GM21825 (cell line): ENCODE data around the gene TNFRSF19.
"Not testable (repeated sequence)": the region's sequence is repeated elsewhere in the genome, so short reads cannot be mapped to it uniquely, and the experiment has no call there.

Experiments used
- ATAC-seq: cut with Tn5 transposase; IDR thresholded peaks from one replicate; pipeline ENCODE4 v1.9.1; 2021; ENCODE audit warnings: mild to moderate bottlenecking, moderate library complexity; ENCODE audit not compliant: unreplicated experiment

TNFRSF19 gene, protein sequence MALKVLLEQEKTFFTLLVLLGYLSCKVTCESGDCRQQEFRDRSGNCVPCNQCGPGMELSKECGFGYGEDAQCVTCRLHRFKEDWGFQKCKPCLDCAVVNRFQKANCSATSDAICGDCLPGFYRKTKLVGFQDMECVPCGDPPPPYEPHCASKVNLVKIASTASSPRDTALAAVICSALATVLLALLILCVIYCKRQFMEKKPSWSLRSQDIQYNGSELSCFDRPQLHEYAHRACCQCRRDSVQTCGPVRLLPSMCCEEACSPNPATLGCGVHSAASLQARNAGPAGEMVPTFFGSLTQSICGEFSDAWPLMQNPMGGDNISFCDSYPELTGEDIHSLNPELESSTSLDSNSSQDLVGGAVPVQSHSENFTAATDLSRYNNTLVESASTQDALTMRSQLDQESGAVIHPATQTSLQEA

DNA sequence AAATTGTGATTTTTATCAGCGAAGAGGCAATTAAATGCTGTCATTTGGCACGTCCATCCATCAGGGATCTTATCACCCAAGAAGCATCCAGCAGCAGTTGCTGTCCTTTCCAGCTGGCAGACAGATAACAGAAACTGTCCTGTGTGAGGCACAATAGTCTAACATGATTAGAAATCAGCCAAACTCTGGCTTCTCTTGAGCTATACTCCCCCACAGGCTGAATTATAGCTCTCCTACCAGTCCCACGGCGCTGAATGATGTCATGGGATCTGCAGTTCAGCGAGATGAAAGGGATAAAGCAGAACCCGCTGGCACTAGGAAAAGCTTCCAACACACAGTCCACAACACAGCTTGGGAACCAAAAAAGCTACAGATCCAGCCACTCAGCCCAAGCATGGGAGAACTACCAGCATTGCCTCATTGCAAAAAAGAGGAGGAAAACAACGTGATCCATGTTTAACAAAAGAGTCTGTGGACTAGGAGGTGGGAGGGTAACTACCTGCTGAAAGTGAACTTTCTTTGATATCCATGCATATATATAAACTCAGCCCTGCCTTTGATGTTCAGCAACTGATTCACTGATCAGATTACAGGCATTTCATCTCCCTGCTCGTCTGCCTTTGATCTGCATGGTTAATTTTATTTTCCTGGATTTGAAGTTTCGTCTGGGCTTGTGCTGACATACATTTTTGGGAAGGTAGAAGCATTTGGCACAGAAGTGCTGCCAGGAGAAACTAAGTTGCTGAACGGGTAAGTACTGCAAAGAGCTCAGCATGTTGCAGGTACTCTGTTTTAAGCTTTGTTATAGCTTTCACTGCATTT lies at the start of gene TNFRSF19:
Gene TNFRSF19 (plus strand): TSS at position 314 of the 822 bp plus-strand sequence. CDS start 19,772 bp downstream, outside the sequence.
- no peak for ATAC-seq

DNA sequence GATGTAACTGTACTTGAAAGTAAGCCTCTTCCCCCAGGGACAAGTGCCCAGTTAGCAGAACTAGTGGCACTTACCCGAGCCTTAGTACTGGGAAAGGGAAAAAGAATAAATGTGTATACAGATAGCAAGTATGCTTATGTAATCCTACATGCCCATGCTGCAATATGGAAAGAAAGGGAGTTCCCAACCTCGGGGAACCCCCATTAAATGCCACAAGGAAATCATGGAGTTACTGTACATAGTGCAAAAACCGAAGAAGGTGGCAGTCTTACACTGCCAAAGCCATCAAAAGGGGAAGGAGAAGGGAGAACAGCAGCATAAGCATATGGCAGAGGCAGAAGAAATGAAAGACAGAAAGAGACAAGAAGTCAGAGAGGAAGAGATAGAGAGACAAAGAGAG lies 40.3 kb upstream of the TNFRSF19 start:
- not testable (repeated sequence) for ATAC-seq

DNA sequence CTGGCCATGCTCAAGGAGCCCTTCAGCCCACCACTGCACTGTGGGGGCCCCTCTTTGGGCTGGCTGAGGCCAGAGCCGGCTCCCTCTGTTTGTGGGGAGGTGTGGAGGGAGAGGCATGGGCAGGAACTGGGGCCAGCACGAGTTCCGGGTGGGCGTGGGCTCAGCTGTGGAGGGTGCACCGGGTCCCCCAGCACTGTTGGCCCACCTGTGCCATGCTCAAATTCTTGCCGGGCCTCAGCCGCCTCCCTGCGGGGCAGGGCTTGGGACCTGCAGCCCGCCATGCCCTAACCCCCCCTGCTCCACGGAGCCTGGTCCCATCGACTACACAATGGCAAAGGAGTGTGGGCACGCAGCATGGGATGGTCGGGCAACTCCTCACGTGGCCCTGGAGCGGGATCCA lies 38.8 kb upstream of the TNFRSF19 start:
- no peak for ATAC-seq

DNA sequence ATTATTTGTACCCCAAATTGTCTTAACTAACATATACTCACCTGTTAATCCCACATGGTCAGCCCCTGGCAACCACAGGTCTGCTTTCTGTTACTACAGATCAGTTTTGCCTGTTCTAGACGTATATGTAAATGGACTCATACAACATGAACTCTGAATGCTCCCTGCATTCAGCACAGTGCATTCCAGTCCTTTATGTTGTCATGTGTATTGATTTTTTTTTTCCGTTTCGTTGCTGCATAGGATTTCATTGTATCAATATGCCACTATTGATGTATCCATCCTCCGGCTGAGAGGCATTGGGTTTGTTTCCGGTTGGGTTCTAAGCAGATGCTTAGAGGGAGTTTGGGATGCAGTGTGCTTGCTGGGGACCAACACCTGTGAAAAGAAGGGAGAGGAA lies 36.1 kb upstream of the TNFRSF19 start:
- ATAC-seq = no peak

DNA sequence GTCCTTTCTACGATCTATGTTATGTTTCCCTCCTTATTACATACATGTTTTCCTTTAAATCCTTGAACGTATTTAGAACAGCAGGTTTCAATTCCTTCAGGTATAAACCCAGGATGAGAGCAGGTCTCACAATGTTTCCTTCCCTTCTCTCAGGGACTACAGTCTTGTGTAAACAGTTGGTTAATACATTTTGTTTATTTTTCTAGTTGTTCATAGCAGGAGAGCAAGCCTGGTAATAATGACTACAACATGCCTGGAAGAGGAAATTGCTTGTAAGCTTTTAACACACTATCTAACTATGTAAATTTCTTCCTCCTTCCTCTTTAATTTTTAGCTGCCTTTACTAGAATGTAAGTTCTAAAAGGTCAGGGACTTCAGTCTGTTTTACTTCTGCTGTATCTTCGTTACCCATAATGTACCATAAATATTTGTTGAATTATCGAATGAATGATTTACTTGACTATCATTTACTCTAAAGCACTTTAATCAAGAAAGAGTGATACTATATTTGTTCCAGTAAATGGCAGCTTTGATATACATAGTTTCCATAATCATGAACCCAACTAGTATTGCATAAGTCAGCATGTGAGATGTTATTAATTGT lies 28.9 kb upstream of the TNFRSF19 start:
- ATAC-seq = no peak

DNA sequence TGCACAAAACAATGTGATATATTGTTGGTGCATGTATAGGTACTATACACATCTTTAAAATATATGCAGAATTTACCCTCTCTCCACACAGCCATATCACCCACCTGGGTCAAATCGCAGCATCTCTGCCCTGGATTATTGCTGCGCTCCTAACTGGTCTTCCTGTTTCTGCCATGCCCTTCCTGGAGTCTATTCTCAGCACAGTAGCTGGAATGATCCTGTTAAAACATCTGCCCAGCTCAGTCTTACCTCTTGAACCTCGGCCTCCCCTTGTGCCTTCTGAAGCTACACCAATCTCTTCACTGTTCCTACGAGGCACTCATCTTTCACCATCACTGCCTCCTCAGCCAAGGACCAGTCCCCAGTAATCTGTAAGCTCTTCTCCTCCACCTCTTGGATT lies 25.5 kb upstream of the TNFRSF19 start:
- no peak for ATAC-seq

DNA sequence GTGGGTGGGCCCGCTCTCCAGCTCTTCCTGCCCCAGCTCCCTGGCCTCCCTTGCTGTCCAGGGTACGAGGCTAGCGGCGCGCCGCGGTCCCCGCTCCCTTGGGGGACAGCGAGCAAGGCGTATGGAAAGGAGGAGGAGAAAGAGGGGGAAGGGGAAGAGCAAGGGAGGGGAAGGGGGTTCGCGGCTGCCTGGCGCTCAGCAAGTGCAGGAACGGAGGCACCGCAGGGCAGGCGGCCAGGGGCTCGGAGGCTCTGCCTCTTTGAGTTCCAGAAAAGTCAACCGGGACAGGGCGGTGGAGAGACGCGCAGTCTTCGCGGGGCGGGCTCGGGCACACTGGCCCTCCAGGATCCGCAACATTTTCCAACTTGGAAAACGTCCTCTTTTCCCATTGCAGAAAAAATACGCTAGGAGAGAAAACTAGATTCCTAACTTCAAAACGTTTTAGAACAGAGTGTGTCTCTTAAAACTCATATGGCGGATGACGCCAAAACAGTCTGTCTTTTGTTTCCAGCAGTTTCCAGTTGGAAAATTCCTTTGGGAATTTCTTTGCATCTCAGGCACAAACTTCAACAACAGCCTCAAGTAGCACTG lies 23.1 kb upstream of the TNFRSF19 start:
- no peak for ATAC-seq

DNA sequence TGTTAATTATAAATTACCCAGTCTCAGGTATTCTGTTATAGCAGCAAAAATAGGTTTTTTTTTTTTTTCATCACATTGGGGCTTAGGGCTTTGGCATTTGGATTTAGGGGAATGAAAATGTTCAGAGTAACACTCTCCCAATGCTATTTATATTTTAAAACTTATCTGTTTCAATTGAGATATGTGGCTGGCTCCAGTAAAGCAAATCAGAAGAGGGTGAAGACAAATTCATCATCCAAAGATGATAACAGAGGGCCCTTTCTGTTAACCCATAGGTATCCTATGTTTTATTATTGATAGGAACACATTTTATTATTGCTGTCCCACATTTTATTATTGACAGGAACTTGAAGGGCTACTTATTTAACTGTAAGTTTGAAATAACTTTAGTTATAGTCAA lies 20.5 kb upstream of the TNFRSF19 start:
- no peak for ATAC-seq

DNA sequence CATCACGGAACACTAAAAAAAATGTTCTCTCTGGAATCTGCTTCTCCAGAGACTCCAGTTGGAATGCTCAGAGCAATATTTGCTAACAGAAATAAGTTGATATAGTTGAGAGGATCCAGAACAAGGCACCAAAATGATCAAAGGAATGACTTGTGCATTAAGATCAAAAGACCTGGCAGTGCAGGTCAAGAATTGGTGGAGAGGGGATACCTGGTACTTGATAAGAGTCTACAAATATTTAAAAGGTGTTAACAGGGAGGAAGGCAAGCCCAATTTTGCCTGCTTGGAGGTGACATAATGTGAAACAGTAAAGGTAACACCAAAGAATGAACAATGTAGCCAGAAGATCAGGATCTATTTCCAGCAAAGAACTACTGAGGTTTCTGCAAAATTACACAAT lies 20.0 kb upstream of the TNFRSF19 start:
- no peak for ATAC-seq

DNA sequence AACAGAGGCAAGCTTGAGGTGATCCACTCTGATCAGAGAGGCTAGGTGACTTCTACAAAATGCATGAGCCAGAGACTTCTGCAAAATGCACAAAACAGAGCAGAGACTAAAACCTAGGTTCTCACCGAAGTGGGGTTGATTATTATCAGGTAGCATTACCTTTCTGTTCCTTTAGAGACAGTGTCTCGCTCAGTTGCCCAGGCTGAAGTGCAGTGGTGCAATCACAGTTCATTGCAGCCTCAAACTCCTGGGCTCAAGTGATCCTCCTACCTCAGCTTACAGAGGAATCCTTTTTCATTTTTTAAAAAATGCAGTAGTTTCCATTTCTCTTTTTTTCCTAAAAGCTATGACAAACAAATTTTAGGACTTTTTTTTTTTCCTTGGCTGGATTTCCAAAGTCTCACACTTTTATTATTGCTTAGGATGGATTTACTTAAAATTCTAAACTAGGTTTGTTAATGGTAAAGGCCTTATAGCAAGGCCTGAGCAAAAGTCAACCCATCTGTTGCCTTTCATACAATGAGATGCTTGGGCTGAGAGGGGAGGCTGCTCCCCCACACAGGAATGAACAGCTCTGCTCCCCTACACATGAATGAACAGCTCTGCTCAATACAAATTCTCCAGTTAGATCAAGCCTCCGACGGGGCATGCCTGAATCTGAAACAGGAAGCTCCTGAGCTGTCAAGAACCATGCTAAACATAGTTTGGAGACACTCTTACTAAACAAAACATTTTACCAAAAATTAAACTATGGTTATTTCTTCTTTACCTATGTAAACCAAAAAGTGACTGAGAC lies 18.8 kb upstream of the TNFRSF19 start:
- no peak for ATAC-seq

DNA sequence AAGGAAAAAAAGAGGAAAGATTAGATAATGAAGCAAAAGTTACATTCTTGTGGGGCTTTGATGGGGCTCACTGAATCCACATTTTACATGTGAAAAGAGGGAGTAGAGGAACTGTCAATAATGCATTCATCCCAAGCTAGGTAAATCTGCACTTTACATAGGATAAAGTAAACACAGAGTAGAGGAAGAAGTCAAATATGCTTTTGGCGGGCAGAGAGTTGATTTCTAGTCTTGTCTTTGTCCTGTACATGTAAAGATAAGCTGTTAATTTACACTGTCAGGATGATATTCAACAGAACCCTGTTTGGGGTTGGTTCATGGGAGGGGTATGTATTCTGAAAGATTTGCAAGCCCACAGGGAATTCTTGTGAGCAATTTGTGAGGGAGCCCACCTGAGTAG lies 18.0 kb upstream of the TNFRSF19 start:
- ATAC-seq = no peak

DNA sequence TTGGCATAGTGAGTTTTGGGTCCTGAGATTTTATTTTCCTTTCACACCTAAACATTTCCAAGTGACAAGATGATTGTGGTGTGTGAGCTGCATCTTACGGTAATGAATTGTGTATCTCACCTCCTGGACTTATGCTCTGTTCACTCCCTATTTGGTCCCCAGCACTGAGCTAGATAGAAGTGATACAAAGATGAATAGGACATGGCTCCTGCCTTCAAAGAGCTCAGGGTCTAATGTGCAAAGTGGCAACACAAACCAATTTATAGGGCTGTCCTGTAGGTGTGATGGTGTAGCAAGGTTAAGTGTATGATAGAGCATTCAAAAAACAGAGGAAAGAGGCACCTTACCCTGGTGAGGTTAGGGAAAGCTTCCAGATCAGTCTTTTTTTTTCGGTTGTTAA lies 17.6 kb upstream of the TNFRSF19 start:
- ATAC-seq = no peak

DNA sequence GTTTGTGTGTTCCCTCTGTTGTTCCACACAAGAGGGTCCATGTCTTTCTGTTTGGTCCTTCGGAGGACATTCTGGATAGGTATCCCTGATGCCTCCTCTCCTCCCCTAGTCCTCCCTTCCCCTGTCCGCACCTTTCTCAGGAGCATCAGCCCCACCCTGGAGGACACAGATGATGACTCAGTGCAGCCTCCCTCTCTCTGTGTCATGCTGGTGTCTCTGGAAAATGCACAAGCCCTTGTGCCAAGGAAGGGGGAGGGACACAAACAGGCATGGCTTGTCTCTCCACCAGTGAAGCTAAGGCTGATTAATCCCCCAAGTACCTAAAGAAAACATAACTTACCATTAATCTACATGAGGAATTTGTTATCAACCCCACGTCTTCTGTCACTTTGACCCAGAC lies 16.2 kb upstream of the TNFRSF19 start:
- no peak for ATAC-seq

DNA sequence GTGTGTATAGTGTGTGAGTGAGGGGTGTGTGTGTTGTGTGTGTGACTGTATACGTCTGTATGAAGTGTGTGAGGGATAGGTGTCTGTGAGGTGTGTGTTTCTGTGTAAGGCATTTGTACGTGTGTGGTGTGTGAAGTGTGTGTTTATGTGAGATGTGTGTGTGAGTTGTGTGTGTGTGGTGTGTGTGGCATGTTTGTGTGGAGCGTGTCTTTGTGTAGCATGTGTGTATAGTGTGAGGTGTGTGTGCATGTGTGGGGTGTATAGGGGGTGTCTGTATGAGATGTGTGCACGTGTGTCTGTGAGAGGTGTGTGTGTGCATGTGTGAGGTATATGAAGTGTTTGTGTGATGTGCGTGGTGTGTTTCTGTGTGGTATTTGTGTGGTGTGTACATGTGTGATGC lies 13.2 kb upstream of the TNFRSF19 start:
- no peak for ATAC-seq

DNA sequence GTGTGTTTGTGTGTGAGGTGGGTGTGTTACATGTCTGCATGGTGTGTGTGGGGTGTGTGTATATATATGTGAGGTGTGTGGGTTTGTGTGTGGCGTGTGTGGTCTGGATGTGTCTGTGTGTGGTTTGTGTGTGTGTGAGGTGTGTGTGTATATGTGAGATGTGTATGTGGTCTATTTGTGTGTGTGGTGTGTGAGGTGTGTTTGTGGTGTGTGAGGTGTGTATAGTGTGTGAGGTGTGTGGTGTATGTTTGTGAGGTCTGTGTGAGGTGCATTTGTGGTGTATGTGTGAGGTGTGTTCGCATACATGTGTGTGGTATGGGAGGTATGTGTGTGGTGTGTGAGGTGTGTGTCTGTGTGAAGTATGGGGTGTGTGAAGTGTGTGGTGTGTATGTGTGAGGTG lies 12.5 kb upstream of the TNFRSF19 start:
- ATAC-seq = no peak

DNA sequence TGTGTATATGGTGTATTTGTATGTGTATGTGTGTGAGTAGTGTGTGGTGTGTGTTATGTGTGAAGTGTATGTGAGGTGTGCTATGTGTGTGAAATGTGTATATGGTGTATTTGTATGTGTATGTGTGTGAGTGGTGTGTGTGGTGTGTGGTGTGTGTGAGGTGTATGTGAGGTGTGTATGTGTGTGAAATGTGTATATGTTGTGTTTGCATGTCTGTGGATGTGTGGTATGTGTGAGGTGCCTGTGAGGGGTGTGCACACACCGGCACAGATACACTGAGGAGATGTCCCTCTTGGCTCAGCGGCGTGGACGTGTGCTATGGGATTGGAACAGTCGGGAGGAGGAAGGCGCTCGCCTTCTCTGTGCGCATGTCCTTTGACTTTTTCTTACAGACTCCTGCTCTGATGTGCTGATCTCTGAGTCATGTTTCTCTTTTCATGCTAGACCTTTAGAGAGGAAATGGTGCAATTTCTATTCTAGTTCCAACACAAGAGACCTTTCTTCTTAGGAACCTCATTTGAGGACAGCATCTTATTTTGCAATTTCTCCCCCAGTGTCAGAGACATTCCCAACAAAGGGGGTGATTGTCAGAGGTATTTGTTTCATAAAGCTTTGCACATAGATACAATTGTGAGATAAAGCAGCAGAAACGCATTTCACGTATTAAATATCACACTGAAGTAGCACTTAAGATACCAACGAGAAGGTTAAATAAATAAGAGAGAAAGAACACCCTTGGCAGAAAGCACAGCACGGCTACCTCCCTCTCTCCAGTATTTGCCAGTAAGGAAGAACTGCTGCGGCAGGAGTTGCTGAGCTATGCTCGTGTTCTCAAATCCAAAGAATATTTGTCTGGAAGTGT lies 11.3 kb upstream of the TNFRSF19 start:
- ATAC-seq = no peak

DNA sequence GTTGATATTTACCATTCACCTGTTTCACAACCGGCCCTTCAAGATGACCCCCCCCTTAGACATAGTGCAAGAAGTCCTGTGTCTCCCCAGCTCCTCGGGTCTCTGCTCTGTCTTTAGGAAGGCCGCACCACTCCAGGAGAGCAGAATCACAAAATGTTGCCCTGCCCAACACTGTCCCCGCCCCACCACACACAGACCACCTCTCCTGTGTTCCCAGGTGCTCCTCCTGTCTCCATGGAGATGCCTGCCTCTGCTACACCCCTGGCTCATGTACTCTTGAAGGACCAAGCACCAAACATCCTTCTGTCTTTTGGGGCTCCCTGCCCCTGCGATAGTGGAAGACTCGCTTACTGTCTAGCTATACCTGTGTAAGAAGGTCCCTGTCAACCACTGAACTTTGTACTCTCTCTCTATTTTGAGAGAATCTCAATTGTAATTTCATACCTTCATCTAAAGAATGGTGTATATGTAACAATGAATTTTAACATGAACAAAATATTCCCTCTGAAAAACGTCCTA lies 9.6 kb upstream of the TNFRSF19 start:
- ATAC-seq = no peak

DNA sequence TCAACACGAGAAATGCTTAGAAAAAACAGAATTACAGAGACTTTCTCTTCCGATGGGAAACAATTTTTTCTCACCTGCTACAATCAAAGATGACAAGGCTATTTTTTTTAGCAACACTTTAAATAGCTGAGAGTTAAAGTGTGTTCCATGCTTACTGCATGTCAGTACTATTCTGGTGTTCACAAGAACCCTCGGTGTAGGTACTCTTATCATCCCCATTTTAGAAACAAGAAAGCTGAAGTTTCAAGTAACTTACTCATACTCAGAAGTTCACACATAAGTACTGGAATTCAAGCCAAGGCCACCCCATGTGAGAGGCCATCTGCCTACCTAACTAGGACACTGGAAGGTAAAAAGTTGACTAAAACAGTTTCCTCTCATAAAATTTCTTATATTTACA lies 9.0 kb upstream of the TNFRSF19 start:
- ATAC-seq = no peak

DNA sequence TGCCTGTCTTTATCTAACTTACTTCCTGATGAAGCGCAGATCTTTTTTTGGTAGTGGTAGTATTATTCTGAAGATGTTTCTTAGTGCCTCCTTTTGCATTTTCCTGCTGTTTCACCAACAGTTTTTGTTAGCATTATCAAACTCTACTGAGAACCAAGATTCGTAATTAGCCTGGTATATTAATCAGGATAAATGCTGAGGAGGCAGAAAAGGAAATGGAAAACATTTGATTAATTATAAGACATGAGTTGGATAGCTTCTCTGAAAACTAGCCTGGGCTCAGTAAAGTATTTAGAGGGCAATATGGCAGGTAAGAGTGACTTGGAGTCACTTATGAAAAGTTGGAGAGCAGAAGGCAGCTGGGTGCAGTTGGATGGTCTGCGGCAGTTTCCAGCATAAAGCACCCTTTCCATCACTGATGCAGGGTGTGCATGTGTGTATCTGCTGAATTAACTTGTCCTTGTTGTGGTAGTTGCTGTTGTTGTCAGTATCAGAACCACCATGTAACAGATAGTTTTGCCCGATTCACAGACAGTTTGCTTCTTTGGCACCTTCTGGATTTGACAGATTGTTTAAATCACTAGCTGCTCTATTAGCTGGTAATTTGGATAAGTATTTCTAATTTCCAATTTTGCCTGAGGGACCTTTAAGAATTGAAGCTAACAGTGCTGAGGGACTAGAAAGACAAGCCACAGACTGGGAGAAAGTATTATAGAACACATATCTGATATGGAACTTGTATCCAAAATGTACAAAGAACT lies 6.9 kb upstream of the TNFRSF19 start:
- ATAC-seq = no peak
